BLaER1 (cell line): ENCODE measurements around the gene ANK3.

ENCODE experiments used
- H3K27ac ChIP-seq: shearing (Covaris generic); formaldehyde crosslinking; 2 replicates; pipeline ENCODE4 v1.8.1; 2022
- H3K27me3 ChIP-seq: shearing (Covaris generic); formaldehyde crosslinking; 2 replicates; pipeline ENCODE4 v1.8.1; 2022
- H3K36me3 ChIP-seq: shearing (Covaris generic); formaldehyde crosslinking; 2 replicates; pipeline ENCODE4 v1.8.1; 2022
- H3K4me1 ChIP-seq: shearing (Covaris generic); formaldehyde crosslinking; 2 replicates; pipeline ENCODE4 v1.8.1; 2022
- H3K4me2 ChIP-seq: shearing (Covaris generic); formaldehyde crosslinking; 2 replicates; pipeline ENCODE4 v1.8.1; 2022
- H3K4me3 ChIP-seq: shearing (Covaris generic); formaldehyde crosslinking; 2 replicates; pipeline ENCODE4 v1.8.1; 2022
- H3K9ac ChIP-seq: shearing (Covaris generic); formaldehyde crosslinking; 2 replicates; pipeline ENCODE4 v1.8.1; 2022
- H3K9me3 ChIP-seq: shearing (Covaris generic); formaldehyde crosslinking; 2 replicates; pipeline ENCODE4 v1.8.1; 2022
- H4K20me1 ChIP-seq: shearing (Covaris generic); formaldehyde crosslinking; 2 replicates; pipeline ENCODE4 v1.8.1; 2022
- Cebpa-rat ChIP-seq: shearing (Covaris generic); IDR thresholded peaks from 2 replicates; pipeline ENCODE4 v1.8.1; 2022

Gene ANK3

GRCh38 chr10:60389413-60390025 lies at the start of gene ANK3:
Gene ANK3, minus strand, starts transcription at chr10:60389875. Its CDS starts 337 bp downstream, at chr10:60389538.
- Histone ChIP-seq H3K4me2 (no peak within 1 kb of the TSS), H3K36me3 (no peaks in the 10 kb centered on the region), H3K27me3 (no peaks in the 10 kb centered on the region), H3K9me3 (no peaks in the 10 kb centered on the region), H3K27ac (no peak within 1 kb of the TSS), H4K20me1 (no peaks in the 10 kb centered on the region), H3K9ac (no peak within 1 kb of the TSS), H3K4me3 (no peak within 1 kb of the TSS), H3K4me1 (peaks cover 7% of the 10 kb centered on the region; the same call in 1 of the 2 replicates)
- TF ChIP-seq Cebpa-rat, result no peak

- no peak for TF ChIP-seq Cebpa-rat
- Histone ChIP-seq H3K36me3 (no peaks in the 10 kb centered on the region), H3K4me1 (no peaks in the 10 kb centered on the region), H3K27ac (no peak overlapping the region), H3K27me3 (no peaks in the 10 kb centered on the region), H3K9ac (no peak overlapping the region), H3K4me3 (no peak overlapping the region), H4K20me1 (no peaks in the 10 kb centered on the region), H3K9me3 (no peaks in the 10 kb centered on the region), H3K4me2 (no peak overlapping the region)
Observed at GRCh38 chr10:60434418-60435046, 44.9 kb upstream of the ANK3 start.

- no peaks in the 10 kb centered on the region for H3K9me3 ChIP-seq
- H3K27me3 ChIP-seq, result no peaks in the 10 kb centered on the region
- no peak overlapping the region for H3K4me2 ChIP-seq
- H3K4me1 ChIP-seq, result no peaks in the 10 kb centered on the region
- H3K9ac ChIP-seq, result no peak overlapping the region
- no peaks in the 10 kb centered on the region for H4K20me1 ChIP-seq
- no peaks in the 10 kb centered on the region for H3K36me3 ChIP-seq
- no peak overlapping the region for H3K4me3 ChIP-seq
- H3K27ac ChIP-seq, result no peak overlapping the region
- TF ChIP-seq Cebpa-rat, result no peak
Observed at GRCh38 chr10:60433684-60434083, 44.0 kb upstream of the ANK3 start.

- Histone ChIP-seq H3K27me3 (no peaks in the 10 kb centered on the region), H4K20me1 (no peaks in the 10 kb centered on the region), H3K36me3 (no peaks in the 10 kb centered on the region), H3K4me3 (no peak overlapping the region), H3K4me2 (no peak overlapping the region), H3K27ac (no peak overlapping the region), H3K9ac (no peak overlapping the region), H3K9me3 (no peaks in the 10 kb centered on the region), H3K4me1 (no peaks in the 10 kb centered on the region)
- no peak for TF ChIP-seq Cebpa-rat
Observed at GRCh38 chr10:60430836-60431597, 41.3 kb upstream of the ANK3 start.

GRCh38 chr10:60430017-60430416 lies 40.3 kb upstream of the ANK3 start:
- Histone ChIP-seq H3K27ac (no peak overlapping the region), H3K4me2 (no peak overlapping the region), H3K4me1 (no peaks in the 10 kb centered on the region)

GRCh38 chr10:60429084-60429849 lies 39.6 kb upstream of the ANK3 start:
- H3K4me1 ChIP-seq, result no peaks in the 10 kb centered on the region

More at GRCh38 chr10:60430017-60430416, 40.3 kb upstream of the ANK3 start:
- Histone ChIP-seq H3K4me3 (no peak overlapping the region), H3K36me3 (no peaks in the 10 kb centered on the region), H3K9ac (no peak overlapping the region), H4K20me1 (no peaks in the 10 kb centered on the region), H3K27me3 (no peaks in the 10 kb centered on the region), H3K9me3 (no peaks in the 10 kb centered on the region)
- no peak for TF ChIP-seq Cebpa-rat

GRCh38 chr10:60428387-60428737 lies 38.7 kb upstream of the ANK3 start:
- Histone ChIP-seq H3K9ac (no peak overlapping the region), H3K36me3 (no peaks in the 10 kb centered on the region), H4K20me1 (no peaks in the 10 kb centered on the region), H3K27me3 (no peaks in the 10 kb centered on the region), H3K9me3 (no peaks in the 10 kb centered on the region), H3K27ac (no peak overlapping the region), H3K4me1 (no peaks in the 10 kb centered on the region), H3K4me3 (no peak overlapping the region), H3K4me2 (no peak overlapping the region)
- TF ChIP-seq Cebpa-rat, result no peak; the same call in 1 of the 2 replicates

More at GRCh38 chr10:60429084-60429849, 39.6 kb upstream of the ANK3 start:
- Histone ChIP-seq H3K27me3 (no peaks in the 10 kb centered on the region), H3K27ac (no peak overlapping the region), H4K20me1 (no peaks in the 10 kb centered on the region), H3K36me3 (no peaks in the 10 kb centered on the region), H3K4me2 (no peak overlapping the region), H3K9ac (no peak overlapping the region), H3K9me3 (no peaks in the 10 kb centered on the region), H3K4me3 (no peak overlapping the region)
- TF ChIP-seq Cebpa-rat, result no peak

- Histone ChIP-seq H3K27ac (no peak overlapping the region), H3K27me3 (no peaks in the 10 kb centered on the region), H3K4me3 (no peak overlapping the region), H3K4me2 (no peak overlapping the region), H3K36me3 (no peaks in the 10 kb centered on the region), H3K4me1 (no peaks in the 10 kb centered on the region), H3K9me3 (no peaks in the 10 kb centered on the region), H3K9ac (no peak overlapping the region), H4K20me1 (no peaks in the 10 kb centered on the region)
- TF ChIP-seq Cebpa-rat, result no peak
Observed at GRCh38 chr10:60427709-60428386, 38.2 kb upstream of the ANK3 start.

GRCh38 chr10:60427148-60427547 lies 37.5 kb upstream of the ANK3 start:
- Histone ChIP-seq H4K20me1 (no peaks in the 10 kb centered on the region), H3K4me3 (no peak overlapping the region), H3K4me2 (no peak overlapping the region), H3K36me3 (no peaks in the 10 kb centered on the region), H3K4me1 (no peaks in the 10 kb centered on the region), H3K27me3 (no peaks in the 10 kb centered on the region), H3K27ac (no peak overlapping the region), H3K9ac (no peak overlapping the region), H3K9me3 (no peaks in the 10 kb centered on the region)
- no peak for TF ChIP-seq Cebpa-rat
